Thoracic aorta (tissue), 2 donors: ENCODE data around the gene KDSR. TPM values are rescaled to one million over a fixed set of nuclear protein-coding genes. Genes with fewer than 3 reads are reported as not detected.
A peak's percentile ranks its signal among the peaks of the same experiment; 100 is the strongest.

Experiments
- ATAC-seq: fragments of 150-250 bp; one replicate; pipeline ENCODE4 v1.8.0; 2017; ENCODE audit warnings: low read depth; ENCODE audit not compliant: insufficient number of reproducible peaks, low FRiP score
- DNase-seq: peaks from one replicate; pipeline ENCODE4 v3.0.0-alpha.2; 2020; ENCODE audit warnings: low spot score
- H3K27ac ChIP-seq, 2 donors: fragments of 200-600 bp; sonication (generic); 1 replicate in 1 of 2; 2 replicates in 1 of 2; pipeline ENCODE4 v1.5.1; 2016; ENCODE audit warnings: mild to moderate bottlenecking in 2 of 2, moderate library complexity in 2 of 2
- H3K27me3 ChIP-seq: fragments of 200-600 bp; sonication (generic); replicated peaks from 2 replicates; pipeline ENCODE4 v1.6.0; 2016; ENCODE audit warnings: mild to moderate bottlenecking; ENCODE audit not compliant: insufficient read depth
- H3K36me3 ChIP-seq: fragments of 200-600 bp; sonication (generic); one replicate; pipeline ENCODE4 v1.5.1; 2016
- H3K4me1 ChIP-seq, 2 donors: fragments of 200-600 bp; sonication (generic); 1 replicate in 1 of 2; 2 replicates in 1 of 2; pipeline versions ENCODE4 v1.5.1 to v1.6.0; 2016; ENCODE audit warnings: low read depth in 2 of 2, mild to moderate bottlenecking in 1 of 2; ENCODE audit not compliant: control insufficient read depth in 1 of 2
- H3K4me3 ChIP-seq: fragments of 200-600 bp; sonication (generic); 2 replicates; pipeline ENCODE4 v1.5.1; 2016; ENCODE audit warnings: mild to moderate bottlenecking
- H3K9me3 ChIP-seq: fragments of 200-600 bp; sonication (generic); 2 replicates; pipeline ENCODE4 v1.5.1; 2016
- total RNA-seq, 2 donors: library from RNA; depleted of rRNA; stranded (reverse); fragments of >200 nt; gene quantifications; one replicate each; pipeline versions ENCODE4 v1.1.0 to v1.2.3, GENCODE V29; 2016
- TF ChIP-seq, protein P1 (sequence below): fragments of 200-600 bp; sonication (generic); IDR thresholded peaks from one replicate; pipeline ENCODE4 v1.5.1; 2019; ENCODE audit warnings: antibody characterized with exemption

The KDSR gene
- total RNA-seq, 2 donors from 2014 or later: 46.2 to 72.4 TPM

- ATAC-seq (no peak), DNase-seq (no peak)
- TF ChIP-seq, protein P1, sequence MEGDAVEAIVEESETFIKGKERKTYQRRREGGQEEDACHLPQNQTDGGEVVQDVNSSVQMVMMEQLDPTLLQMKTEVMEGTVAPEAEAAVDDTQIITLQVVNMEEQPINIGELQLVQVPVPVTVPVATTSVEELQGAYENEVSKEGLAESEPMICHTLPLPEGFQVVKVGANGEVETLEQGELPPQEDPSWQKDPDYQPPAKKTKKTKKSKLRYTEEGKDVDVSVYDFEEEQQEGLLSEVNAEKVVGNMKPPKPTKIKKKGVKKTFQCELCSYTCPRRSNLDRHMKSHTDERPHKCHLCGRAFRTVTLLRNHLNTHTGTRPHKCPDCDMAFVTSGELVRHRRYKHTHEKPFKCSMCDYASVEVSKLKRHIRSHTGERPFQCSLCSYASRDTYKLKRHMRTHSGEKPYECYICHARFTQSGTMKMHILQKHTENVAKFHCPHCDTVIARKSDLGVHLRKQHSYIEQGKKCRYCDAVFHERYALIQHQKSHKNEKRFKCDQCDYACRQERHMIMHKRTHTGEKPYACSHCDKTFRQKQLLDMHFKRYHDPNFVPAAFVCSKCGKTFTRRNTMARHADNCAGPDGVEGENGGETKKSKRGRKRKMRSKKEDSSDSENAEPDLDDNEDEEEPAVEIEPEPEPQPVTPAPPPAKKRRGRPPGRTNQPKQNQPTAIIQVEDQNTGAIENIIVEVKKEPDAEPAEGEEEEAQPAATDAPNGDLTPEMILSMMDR: peak; percentile 78
- Histone ChIP-seq H3K27ac (peak overlapping the region; percentile 31 to 36), H3K36me3 (no peaks in the 10 kb centered on the region), H3K4me1 (peaks cover 17 to 62% of the 10 kb centered on the region in 2 donors), H3K27me3 (no peaks in the 10 kb centered on the region), H3K4me3 (peak overlapping the region; percentile 92), H3K9me3 (no peaks in the 10 kb centered on the region)
Observed at GRCh38 chr18:63317982-63318888, 48.8 kb downstream of the KDSR start.

DNA sequence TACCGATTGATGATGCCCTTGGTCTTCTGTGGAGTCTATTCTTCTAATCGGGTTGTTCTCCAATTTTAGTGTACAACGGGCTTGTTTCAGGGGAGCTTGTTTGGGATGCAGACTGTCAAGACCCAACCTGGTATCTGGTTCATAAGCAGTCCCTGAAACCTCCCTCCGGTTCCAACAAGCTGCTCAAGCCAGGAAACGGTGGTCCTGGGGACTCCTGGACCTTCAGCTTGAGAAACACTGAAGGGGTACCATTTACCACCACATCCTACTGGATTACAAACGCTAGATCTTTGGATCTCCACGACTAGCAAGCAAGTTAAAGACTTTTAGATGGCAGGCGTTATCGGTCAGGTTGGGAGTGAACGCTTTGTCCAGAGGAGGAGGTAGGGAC lies 49.5 kb downstream of the KDSR start:
- peaks cover 18 to 64% of the 10 kb centered on the region in 2 donors for H3K4me1 ChIP-seq
- ATAC-seq: no peak
- no peaks in the 10 kb centered on the region for H3K9me3 ChIP-seq
- no peaks in the 10 kb centered on the region for H3K36me3 ChIP-seq
- DNase-seq: no peak
- H3K4me3 ChIP-seq: peak overlapping the region; percentile 92
- peak overlapping the region; percentile 31 to 36 for H3K27ac ChIP-seq
- no peaks in the 10 kb centered on the region for H3K27me3 ChIP-seq
- TF ChIP-seq, protein P1: no peak

GRCh38 chr18:63316612-63317555 lies 50.1 kb downstream of the KDSR start:
- Histone ChIP-seq H3K27ac (peak overlapping the region; percentile 31 to 36), H3K27me3 (no peaks in the 10 kb centered on the region), H3K36me3 (no peaks in the 10 kb centered on the region), H3K4me1 (peaks cover 16 to 58% of the 10 kb centered on the region in 2 donors), H3K4me3 (peak overlapping the region; percentile 92), H3K9me3 (no peaks in the 10 kb centered on the region)
- TF ChIP-seq, protein P1: no peak
- no peak for ATAC-seq
- no peak for DNase-seq

DNA sequence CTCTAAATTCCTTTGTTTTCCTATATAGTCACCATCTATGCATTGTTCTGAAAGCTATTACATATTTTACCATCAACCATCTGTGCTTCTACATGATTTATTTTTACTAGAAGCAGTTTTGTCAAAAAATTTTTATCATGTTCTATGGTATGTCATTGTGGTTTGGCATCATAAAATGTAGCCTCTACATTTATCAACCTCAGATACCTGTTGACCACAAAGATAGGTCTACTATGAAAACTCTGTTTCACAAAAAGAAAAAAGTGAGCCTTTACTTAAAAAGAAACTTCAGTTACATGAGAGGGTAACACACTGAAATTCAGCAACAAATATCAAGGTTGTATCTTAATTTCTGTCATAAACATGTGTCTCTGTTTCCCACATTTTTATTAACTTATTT lies 51.1 kb downstream of the KDSR start:
- Histone ChIP-seq H3K4me1 (peaks cover 16 to 53% of the 10 kb centered on the region in 2 donors), H3K27me3 (no peaks in the 10 kb centered on the region), H3K36me3 (no peaks in the 10 kb centered on the region), H3K4me3 (peak overlapping the region; percentile 44), H3K9me3 (no peaks in the 10 kb centered on the region), H3K27ac (no peak overlapping the region)
- TF ChIP-seq, protein P1: no peak
- ATAC-seq (no peak), DNase-seq (no peak)
